Measurements from ENCODE around the gene LHFPL3. TPM values are rescaled to one million over a fixed set of nuclear protein-coding genes. Genes with fewer than 3 reads are reported as not detected.

Gene LHFPL3
- total and polyA plus RNA-seq, 2 experiments from 2014 or later, result not detected

GRCh38 chr7:104855861-104856260, 527.5 kb downstream of the LHFPL3 start:
- in situ Hi-C loops (cut with MboI), result no loop called here
- Histone ChIP-seq H3K9me3 (ENCODE audit: low read depth) (no peaks in the 10 kb centered on the region), H3K27ac (no peak overlapping the region), H3K9ac (no peak overlapping the region), H3K4me1 (ENCODE audit: insufficient read depth) (no peaks in the 10 kb centered on the region), H2AFZ (no peak overlapping the region), H3K79me2 (ENCODE audit: insufficient read depth) (no peaks in the 10 kb centered on the region), H3K4me2 (ENCODE audit: unreplicated experiment) (no peak overlapping the region), H4K20me1 (ENCODE audit: insufficient read depth) (no peaks in the 10 kb centered on the region), H3K27me3 (replicated peaks; ENCODE audit: insufficient read depth) (peaks cover 38% of the 10 kb centered on the region), H3K4me3 (no peak overlapping the region), H3K9me2 (ENCODE audit: insufficient read depth) (no peaks in the 10 kb centered on the region), H3K36me3 (ENCODE audit: low read depth) (no peaks in the 10 kb centered on the region), H3F3A (ENCODE audit: insufficient read depth) (no peaks in the 10 kb centered on the region)
- TF ChIP-seq EZH2 (IDR thresholded peaks at IDR 0.05; ENCODE audit: insufficient read depth, poor library complexity, severe bottlenecking) (no peak), EZH2phosphoT487 (IDR thresholded peaks at IDR 0.05; ENCODE audit: insufficient read depth, low read depth) (no peak)
- WGBS, 2 experiments (ENCODE audit: low coverage in 1 of 2, low lambda C conversion rate in 2 of 2, missing lambda C conversion rate in 2 of 2), result 7 to 11% methylated on average over 2 of the region's 2 CpGs
- no peak for DNase-seq

- Histone ChIP-seq H3K9me2 (ENCODE audit: insufficient read depth) (no peaks in the 10 kb centered on the region), H3K4me3 (no peak overlapping the region), H3K27me3 (replicated peaks; ENCODE audit: insufficient read depth) (peaks cover 41% of the 10 kb centered on the region), H3K79me2 (ENCODE audit: insufficient read depth) (no peaks in the 10 kb centered on the region), H3K9ac (no peak overlapping the region), H3K4me1 (ENCODE audit: insufficient read depth) (no peaks in the 10 kb centered on the region), H2AFZ (no peak overlapping the region), H3K36me3 (ENCODE audit: low read depth) (no peaks in the 10 kb centered on the region), H3K4me2 (ENCODE audit: unreplicated experiment) (no peak overlapping the region), H4K20me1 (ENCODE audit: insufficient read depth) (no peaks in the 10 kb centered on the region), H3K9me3 (ENCODE audit: low read depth) (no peaks in the 10 kb centered on the region), H3K27ac (no peak overlapping the region), H3F3A (ENCODE audit: insufficient read depth) (no peaks in the 10 kb centered on the region)
- in situ Hi-C loops (cut with MboI), result no loop called here
- DNase-seq, result no peak
- TF ChIP-seq EZH2 (IDR thresholded peaks at IDR 0.05; ENCODE audit: insufficient read depth, poor library complexity, severe bottlenecking) (no peak), EZH2phosphoT487 (IDR thresholded peaks at IDR 0.05; ENCODE audit: insufficient read depth, low read depth) (no peak)
- 17% methylated on average over 5 of the region's 5 CpGs for WGBS, 2 experiments (ENCODE audit: low coverage in 1 of 2, low lambda C conversion rate in 2 of 2, missing lambda C conversion rate in 2 of 2)
Observed at GRCh38 chr7:104857458-104858425, 529.3 kb downstream of the LHFPL3 start.

GRCh38 chr7:104859754-104860426, 531.5 kb downstream of the LHFPL3 start:
- no peak for DNase-seq
- Histone ChIP-seq H4K20me1 (ENCODE audit: insufficient read depth) (no peaks in the 10 kb centered on the region), H3K9me2 (ENCODE audit: insufficient read depth) (no peaks in the 10 kb centered on the region), H3F3A (ENCODE audit: insufficient read depth) (no peaks in the 10 kb centered on the region), H3K4me3 (no peak overlapping the region), H3K27me3 (replicated peaks; ENCODE audit: insufficient read depth) (peaks cover 51% of the 10 kb centered on the region), H2AFZ (no peak overlapping the region), H3K79me2 (ENCODE audit: insufficient read depth) (no peaks in the 10 kb centered on the region), H3K27ac (no peak overlapping the region), H3K9ac (no peak overlapping the region), H3K4me1 (ENCODE audit: insufficient read depth) (no peaks in the 10 kb centered on the region), H3K36me3 (ENCODE audit: low read depth) (no peaks in the 10 kb centered on the region), H3K4me2 (ENCODE audit: unreplicated experiment) (no peak overlapping the region), H3K9me3 (ENCODE audit: low read depth) (no peaks in the 10 kb centered on the region)
- 52 to 66% methylated on average over 4 of the region's 4 CpGs for WGBS, 2 experiments (ENCODE audit: low coverage in 1 of 2, low lambda C conversion rate in 2 of 2, missing lambda C conversion rate in 2 of 2)
- TF ChIP-seq EZH2 (IDR thresholded peaks at IDR 0.05; ENCODE audit: insufficient read depth, poor library complexity, severe bottlenecking), result no peak
- no peak for TF ChIP-seq EZH2phosphoT487 (IDR thresholded peaks at IDR 0.05; ENCODE audit: insufficient read depth, low read depth)
- in situ Hi-C loops (cut with MboI), result no loop called here

GRCh38 chr7:104861729-104862390, 533.5 kb downstream of the LHFPL3 start:
- H3K4me3 ChIP-seq, result no peak overlapping the region
- no peak overlapping the region for H3K9ac ChIP-seq

More at GRCh38 chr7:104861729-104862390, 533.5 kb downstream of the LHFPL3 start:
- Histone ChIP-seq H3K9me3 (ENCODE audit: low read depth) (no peaks in the 10 kb centered on the region), H3K4me2 (ENCODE audit: unreplicated experiment) (no peak overlapping the region), H3K27me3 (replicated peaks; ENCODE audit: insufficient read depth) (peaks cover 39% of the 10 kb centered on the region), H2AFZ (no peak overlapping the region), H3K4me1 (ENCODE audit: insufficient read depth) (no peaks in the 10 kb centered on the region), H3K36me3 (ENCODE audit: low read depth) (no peaks in the 10 kb centered on the region), H3K27ac (no peak overlapping the region), H3F3A (ENCODE audit: insufficient read depth) (no peaks in the 10 kb centered on the region), H3K9me2 (ENCODE audit: insufficient read depth) (no peaks in the 10 kb centered on the region), H3K79me2 (ENCODE audit: insufficient read depth) (no peaks in the 10 kb centered on the region), H4K20me1 (ENCODE audit: insufficient read depth) (no peaks in the 10 kb centered on the region)
- in situ Hi-C loops (cut with MboI), result no loop called here
- DNase-seq, result no peak
- TF ChIP-seq EZH2phosphoT487 (IDR thresholded peaks at IDR 0.05; ENCODE audit: insufficient read depth, low read depth), result no peak
- TF ChIP-seq EZH2 (IDR thresholded peaks at IDR 0.05; ENCODE audit: insufficient read depth, poor library complexity, severe bottlenecking), result no peak
- WGBS, 2 experiments (ENCODE audit: low coverage in 1 of 2, low lambda C conversion rate in 2 of 2, missing lambda C conversion rate in 2 of 2), result 9 to 16% methylated on average over 5 of the region's 5 CpGs

All from GM23248 (cell line).